Astrocyte (in vitro differentiated cells and primary cell): ENCODE results near the gene TAMALIN.

Experiments
- CTCF ChIP-seq: IDR thresholded peaks from 2 replicates; pipeline ENCODE4 v1.5.1; 2011; ENCODE audit warnings: low read depth, mild to moderate bottlenecking, inconsistent platforms, low read length, moderate library complexity; ENCODE audit not compliant: insufficient read depth
- EZH2 ChIP-seq: IDR thresholded peaks from 2 replicates; pipeline ENCODE4 v1.6.1; 2012; ENCODE audit warnings: mild to moderate bottlenecking, low read length, inconsistent platforms; ENCODE audit not compliant: insufficient read depth

- TF ChIP-seq EZH2: no peak
- TF ChIP-seq CTCF: no peak
Observed at GRCh38 chr12:51959211-51959610, 47.5 kb upstream of the TAMALIN start.
